ENCODE data around the gene FRAS1.
"Not testable (repeated sequence)": the region's sequence is repeated elsewhere in the genome, so short reads cannot be mapped to it uniquely, and the experiment has no call there.

Gene FRAS1

DNA sequence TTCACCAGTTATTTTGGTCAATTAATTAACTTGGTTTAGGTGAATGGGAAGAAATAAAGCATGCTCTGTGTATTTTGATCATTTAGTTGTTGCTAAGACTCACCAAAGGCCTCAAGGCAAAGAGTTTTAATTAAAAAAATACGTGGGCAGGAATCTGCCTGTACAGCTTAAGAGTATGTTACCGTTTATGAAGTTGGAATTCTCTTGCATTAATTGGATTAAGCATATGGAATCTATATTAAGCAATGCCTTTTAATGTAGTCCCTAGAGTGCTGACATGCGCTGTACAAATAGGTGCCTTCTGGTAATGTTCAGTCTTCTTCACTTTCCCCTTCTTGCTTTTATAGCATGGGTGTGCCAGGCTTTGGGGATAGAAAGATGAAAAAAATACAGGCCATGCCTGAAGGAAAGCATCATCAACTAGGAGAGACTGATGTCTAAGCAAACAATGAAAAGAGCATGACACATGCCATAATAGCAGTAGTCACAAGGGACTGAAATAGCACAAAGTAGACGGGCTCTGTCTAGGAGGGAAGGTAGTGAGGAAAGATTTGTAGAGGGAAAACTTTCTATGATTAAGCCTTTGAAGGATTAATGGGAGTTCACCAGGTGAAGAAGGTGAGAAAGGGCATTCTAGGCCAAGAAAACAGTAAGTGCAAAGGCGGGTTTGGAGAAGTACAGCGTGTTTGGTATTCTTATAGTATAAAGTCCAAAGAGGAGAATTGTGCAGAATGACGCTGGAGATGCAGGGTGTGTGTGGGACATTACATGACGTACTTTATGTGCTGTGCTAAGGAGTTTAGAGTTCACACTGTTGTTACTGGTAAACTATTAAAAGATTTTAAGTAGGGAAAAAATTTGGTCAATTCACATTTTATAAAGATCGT, 268.4 kb downstream of the FRAS1 start:
- DNase-seq (ENCODE audit: low spot score) = no peak

- not testable (repeated sequence) for DNase-seq (ENCODE audit: low spot score)
Measured at GRCh38 chr4:78328591-78328990, 271.5 kb downstream of the FRAS1 start.

GRCh38 chr4:78331186-78331585, 274.1 kb downstream of the FRAS1 start:
- no peak for DNase-seq (ENCODE audit: low spot score)

- no peak for DNase-seq (ENCODE audit: low spot score)
Measured at GRCh38 chr4:78331965-78332364, 274.8 kb downstream of the FRAS1 start.

- DNase-seq (ENCODE audit: low spot score) = no peak
Measured at GRCh38 chr4:78332976-78333375, 275.9 kb downstream of the FRAS1 start.

DNA sequence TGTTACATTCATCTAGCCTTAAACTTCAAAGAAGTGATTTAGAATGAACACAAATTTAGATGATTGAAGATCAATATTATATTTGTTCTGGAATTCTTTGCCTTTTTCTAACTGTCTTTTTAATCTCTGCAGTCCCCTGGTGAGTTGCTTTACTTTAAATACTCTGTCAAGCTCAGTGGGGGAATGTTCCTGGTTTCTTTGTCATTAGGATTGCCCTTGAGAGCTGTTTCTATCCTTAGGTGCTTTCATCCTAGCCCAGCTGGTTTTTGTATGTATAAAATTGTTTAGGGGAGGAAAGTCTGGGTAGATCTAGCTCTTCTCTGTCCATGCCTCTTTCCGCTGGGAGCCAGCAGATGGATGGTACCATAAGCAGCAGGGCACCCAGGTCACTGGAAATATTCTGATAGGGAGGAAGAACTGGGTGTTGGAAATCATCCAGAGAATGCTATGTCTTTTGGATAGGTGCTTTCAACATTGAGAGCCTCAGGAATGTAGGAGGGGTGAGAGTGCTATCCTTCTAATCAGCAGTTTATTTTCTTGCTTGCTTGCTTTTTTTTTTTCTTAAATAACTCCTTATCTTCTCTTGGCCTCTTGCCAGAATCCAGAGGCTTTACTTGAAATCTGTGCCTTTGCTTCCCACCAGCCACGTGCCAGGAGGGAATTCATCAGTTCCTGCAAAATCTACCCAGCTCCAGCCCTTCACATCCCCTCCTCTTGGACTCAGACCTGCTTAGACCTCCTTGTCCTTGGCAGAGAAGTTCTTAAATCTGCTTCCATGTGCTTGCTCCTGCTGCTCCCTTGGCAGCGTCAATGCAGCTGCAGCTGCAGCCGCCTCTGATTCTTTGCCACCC, 279.2 kb downstream of the FRAS1 start:
- DNase-seq (ENCODE audit: low spot score) = no peak

DNA sequence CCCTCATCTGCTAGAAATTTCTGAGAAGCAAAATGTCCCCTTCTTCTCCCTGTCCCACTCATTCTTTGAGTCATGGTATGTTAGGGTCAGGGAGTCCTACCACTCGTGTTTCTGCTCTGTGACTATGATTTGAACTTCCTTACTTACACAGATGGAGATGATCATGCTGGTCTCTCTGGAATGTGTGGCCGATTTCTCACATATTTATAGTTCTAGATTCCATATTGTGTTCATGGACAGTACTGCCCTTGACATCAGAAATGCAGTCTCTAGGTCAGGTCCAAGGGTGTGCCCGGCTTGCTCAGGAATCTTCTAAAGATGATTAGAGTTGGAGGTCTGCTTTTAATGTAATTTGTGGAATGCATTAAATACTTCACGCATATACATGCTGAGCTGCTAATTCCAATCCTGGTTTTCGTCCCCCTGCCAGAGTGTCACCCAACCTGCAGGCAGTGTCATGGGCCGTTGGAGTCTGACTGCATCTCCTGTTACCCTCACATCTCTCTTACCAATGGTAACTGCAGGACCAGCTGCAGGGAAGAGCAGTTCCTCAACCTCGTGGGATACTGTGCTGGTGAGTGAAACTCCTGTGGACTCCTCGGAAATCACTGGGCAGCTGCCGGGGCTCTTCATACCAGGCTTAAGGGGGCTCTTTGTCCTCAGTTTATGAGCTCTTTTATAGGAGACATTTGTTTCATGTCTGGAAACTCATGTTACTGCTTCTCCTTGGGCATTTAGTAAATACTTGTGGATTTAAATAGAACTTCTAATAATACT, 280.3 kb downstream of the FRAS1 start:
- DNase-seq (ENCODE audit: low spot score) = no peak

- DNase-seq (ENCODE audit: low spot score) = no peak
Measured at GRCh38 chr4:78342125-78342524, 285.0 kb downstream of the FRAS1 start.

GRCh38 chr4:78343682-78344081, 286.6 kb downstream of the FRAS1 start:
- no peak for DNase-seq (ENCODE audit: low spot score)

DNA sequence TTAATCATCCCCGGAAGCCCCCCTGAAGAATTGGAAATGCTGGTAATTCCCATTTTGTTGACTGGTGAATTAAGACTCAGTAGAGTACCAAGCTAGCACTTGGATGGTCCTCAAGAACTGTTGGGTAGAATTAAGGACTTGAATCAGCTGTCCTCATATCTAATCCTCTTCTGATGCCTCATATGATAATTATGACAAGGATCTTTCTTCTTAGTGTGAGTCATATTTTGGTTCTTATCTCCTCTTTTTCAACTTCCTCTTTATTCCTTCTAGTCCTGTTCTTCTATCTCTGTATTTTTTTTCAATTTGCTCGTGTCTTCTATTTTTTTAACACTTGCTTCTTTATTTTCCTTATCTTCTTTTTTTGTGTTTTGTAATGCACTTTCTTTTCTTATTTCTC, 288.1 kb downstream of the FRAS1 start:
- DNase-seq (ENCODE audit: low spot score) = no peak

- no peak for DNase-seq (ENCODE audit: low spot score)
Measured at GRCh38 chr4:78346222-78346621, 289.1 kb downstream of the FRAS1 start.

- DNase-seq (ENCODE audit: low spot score) = no peak
Measured at GRCh38 chr4:78347527-78347926, 290.4 kb downstream of the FRAS1 start.

DNA sequence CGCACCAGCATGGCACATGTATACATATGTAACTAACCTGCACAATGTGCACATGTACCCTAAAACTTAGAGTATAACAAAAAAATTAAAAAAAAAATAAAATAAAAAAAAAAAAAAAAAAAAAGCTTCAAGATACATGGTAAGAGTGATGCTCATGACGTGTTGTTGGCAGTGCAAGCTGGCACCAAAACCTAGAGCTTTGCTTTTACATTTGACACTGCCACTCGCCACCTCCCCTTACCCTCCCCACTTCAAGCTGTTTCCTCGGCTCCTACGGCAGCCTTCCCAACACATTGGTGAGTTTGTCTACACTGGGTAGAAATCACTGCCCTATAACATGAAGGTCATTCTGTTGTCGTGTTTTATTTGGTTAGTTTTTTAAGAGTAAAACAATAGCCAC, 296.8 kb downstream of the FRAS1 start:
- no peak for DNase-seq (ENCODE audit: low spot score)

GRCh38 chr4:78354782-78355181, 297.7 kb downstream of the FRAS1 start:
- no peak for DNase-seq (ENCODE audit: low spot score)

DNA sequence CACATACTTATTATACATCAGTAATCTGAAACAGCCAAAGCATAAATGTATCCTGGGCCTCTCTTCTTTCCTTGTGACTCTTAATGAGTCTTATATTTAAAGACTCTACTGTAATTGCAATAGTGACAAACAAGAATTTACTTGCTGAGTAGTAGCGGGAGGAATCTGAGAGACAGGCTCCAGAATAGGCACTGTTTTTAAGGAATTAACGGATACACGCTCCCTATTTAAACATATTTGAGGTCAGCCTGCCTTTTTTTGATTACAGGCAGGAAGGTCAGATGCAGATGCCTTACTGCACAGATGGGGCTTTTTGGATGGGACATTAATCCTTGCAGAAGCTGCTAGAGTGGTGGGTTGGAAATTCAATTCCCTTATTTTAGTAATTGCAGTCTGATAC, 298.2 kb downstream of the FRAS1 start:
- no peak for DNase-seq (ENCODE audit: low spot score)

DNA sequence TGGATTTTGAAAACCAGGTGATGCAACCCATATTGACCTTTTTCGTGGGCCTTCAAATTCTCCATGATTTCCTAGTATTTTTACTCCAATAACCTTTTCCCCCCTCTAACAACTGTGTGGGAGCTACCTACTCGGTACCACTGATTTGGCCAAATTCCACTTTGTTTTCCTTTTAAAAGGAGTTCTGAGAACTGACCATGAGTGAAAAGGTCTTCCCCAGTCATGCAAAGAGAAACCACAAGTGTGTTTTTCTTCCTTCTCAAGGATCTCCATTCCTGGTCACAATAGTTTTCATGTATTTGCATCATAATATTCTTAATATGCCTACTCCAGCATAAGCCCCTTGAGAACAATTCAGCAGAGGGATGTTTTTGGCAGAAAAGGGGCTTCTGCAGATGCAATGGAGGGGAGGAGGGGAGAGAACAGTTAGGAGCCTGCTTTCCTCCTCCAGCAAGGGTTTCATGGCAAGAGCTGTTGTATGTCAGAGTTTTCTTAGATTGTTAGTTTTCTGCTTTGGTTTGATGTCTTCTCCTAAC, 299.2 kb downstream of the FRAS1 start:
- no peak for DNase-seq (ENCODE audit: low spot score)

- no peak for DNase-seq (ENCODE audit: low spot score)
Measured at GRCh38 chr4:78357122-78357521, 300.0 kb downstream of the FRAS1 start.

DNA sequence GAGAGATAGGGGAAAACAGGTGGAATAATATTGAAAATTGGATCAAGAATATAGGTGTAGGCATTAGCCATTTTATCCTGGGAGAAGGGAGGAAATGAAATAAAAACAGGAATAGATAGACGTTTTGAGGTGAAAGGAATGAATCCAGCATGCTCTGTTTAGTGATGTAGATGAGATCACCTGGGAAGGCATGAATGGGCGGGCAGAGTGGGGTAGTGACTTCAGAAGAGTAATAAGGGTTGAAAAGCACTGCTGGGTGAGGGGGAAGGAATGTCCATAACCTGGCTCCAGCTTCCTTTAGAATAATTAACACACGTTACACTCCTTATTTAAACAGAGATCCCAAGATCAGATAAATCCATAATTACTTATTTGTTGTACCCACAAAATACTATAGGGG, 303.3 kb downstream of the FRAS1 start:
- no peak for DNase-seq (ENCODE audit: low spot score)

DNA sequence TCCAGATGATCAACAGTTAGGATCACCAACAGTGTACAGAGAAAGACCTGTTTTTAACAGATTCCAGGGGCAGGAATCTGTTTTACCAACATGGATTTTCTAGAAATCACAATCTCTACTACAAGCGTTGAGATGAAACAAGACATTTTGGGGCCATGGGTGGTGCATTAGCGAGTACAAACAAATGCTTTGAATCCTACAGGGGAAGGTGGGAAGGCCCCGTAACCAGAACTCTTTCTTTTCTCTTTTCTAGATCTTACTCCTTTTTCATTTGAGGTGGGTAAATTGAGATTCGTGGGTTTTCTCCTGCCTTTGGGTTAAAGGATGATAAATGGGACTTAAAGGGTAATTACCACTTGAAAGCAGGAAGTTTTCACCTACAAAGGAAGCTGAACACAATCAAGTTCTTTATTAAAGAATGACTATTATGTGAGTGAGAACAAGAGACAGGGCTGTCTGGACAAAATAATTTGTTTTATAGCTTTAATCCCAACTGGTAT, 304.5 kb downstream of the FRAS1 start:
- DNase-seq (ENCODE audit: low spot score) = no peak

DNA sequence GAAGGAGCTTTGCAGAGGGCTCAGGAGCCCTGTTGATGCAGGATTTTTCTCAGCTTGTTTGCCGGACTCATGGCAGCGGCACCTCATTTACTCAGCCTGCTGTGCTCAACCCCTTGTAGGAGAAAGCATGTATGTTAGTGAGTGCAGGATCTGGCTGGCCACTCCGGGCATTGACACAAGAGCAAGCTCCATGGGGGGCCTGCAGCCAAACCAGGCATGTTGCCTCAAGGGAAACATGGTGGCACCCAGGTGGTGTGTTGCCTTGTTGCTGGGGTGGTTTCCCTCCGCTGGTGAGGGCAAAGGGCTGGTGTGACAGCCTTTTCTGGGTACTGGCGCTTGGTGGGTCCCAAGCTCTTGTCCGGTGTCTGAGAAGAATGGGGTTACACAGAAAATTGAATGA, 305.2 kb downstream of the FRAS1 start:
- no peak for DNase-seq (ENCODE audit: low spot score)

DNA sequence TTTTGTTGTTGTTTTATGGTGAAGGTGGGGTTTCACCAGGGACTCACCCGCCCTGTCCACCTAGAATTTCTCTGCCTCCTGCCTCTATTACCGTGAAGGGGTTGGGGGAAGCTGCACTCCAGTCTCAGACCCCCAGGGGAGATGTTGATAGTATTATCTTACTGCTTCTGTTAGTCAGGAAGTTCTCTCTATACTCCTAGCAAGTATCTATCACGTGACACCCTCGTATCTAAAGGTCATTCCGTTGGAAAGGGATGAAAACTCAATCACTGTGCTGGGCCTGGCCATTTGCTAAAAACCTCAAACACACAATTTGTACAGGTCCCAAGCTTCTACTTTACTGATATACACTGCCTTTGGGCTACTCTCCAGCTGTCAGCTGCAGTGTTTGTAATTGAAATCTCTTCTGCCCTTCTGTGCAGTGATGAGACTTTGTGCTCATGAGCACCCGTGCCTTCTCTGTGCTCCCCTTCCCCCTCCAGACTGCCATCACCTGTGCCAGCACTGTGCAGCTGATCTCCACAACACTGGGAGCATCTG, 306.0 kb downstream of the FRAS1 start:
- DNase-seq (ENCODE audit: low spot score) = no peak

- no peak for DNase-seq (ENCODE audit: low spot score)
Measured at GRCh38 chr4:78369679-78370078, 312.6 kb downstream of the FRAS1 start.
